Measurements from ENCODE around the gene SCD. TPM values are rescaled to one million over a fixed set of nuclear protein-coding genes. Genes with fewer than 3 reads are reported as not detected.

SCD gene
- total and polyA plus RNA-seq, 12 donors: 44.2 to 979 (median 221) TPM

GRCh38 chr10:100392686-100393003 lies 45.6 kb downstream of the SCD start:
- Histone ChIP-seq H3K4me3 (no peak overlapping the region), H3K27ac (no peak overlapping the region), H3K27me3 (no peaks in the 10 kb centered on the region), H3K9me3 (replicated peaks in 1 of 3) (no peaks in the 10 kb centered on the region), H3K36me3 (replicated peaks in 1 of 2) (no peaks in the 10 kb centered on the region), H3K4me1 (replicated peaks in 1 of 2) (peaks cover 8 to 11% of the 10 kb centered on the region in 2 donors)
- intact Hi-C loops (cut with DNase I): no loop called here
- DNase-seq: no peak
- no peak for TF ChIP-seq POLR2A (IDR thresholded peaks at IDR 0.05)
- TF ChIP-seq CTCF (IDR thresholded peaks at IDR 0.05): no peak
- 90 to 100% (median 94%) methylated on average over 1 of the region's 1 CpG for WGBS, 4 donors

GRCh38 chr10:100395626-100396025 lies 48.6 kb downstream of the SCD start:
- WGBS, 4 donors: 67 to 97% (median 95%) methylated on average over 2 of the region's 2 CpGs
- Histone ChIP-seq H3K36me3 (replicated peaks in 1 of 2) (no peaks in the 10 kb centered on the region), H3K4me1 (replicated peaks in 1 of 2) (peaks cover 7 to 8% of the 10 kb centered on the region in 2 donors), H3K27ac (no peak overlapping the region), H3K4me3 (no peak overlapping the region), H3K9me3 (replicated peaks in 1 of 3) (no peaks in the 10 kb centered on the region), H3K27me3 (no peaks in the 10 kb centered on the region)
- no peak for TF ChIP-seq CTCF (IDR thresholded peaks at IDR 0.05)
- no peak for TF ChIP-seq POLR2A (IDR thresholded peaks at IDR 0.05)
- no peak for DNase-seq
- intact Hi-C loops (cut with DNase I): no loop called here

GRCh38 chr10:100396605-100397004 lies 49.6 kb downstream of the SCD start:
- intact Hi-C loops (cut with DNase I): no loop called here
- no peak for DNase-seq

GRCh38 chr10:100401631-100402328 lies 54.7 kb downstream of the SCD start:
- intact Hi-C loops (cut with DNase I): no loop called here
- H3K36me3 ChIP-seq (replicated peaks in 1 of 2): no peaks in the 10 kb centered on the region
- H3K4me3 ChIP-seq: no peak overlapping the region
- H3K27me3 ChIP-seq: no peaks in the 10 kb centered on the region
- TF ChIP-seq CTCF (IDR thresholded peaks at IDR 0.05) (no peak), POLR2A (IDR thresholded peaks at IDR 0.05) (no peak)
- no peak overlapping the region for H3K27ac ChIP-seq
- DNase-seq: no peak
- no peaks in the 10 kb centered on the region for H3K4me1 ChIP-seq (replicated peaks in 1 of 2)
- H3K9me3 ChIP-seq (replicated peaks in 1 of 3): no peaks in the 10 kb centered on the region
- 77 to 88% (median 82%) methylated on average over 4 of the region's 4 CpGs for WGBS, 4 donors

More at GRCh38 chr10:100396605-100397004, 49.6 kb downstream of the SCD start:
- Histone ChIP-seq H3K4me1 (replicated peaks in 1 of 2) (no peaks in the 10 kb centered on the region), H3K27me3 (no peaks in the 10 kb centered on the region), H3K9me3 (replicated peaks in 1 of 3) (no peaks in the 10 kb centered on the region), H3K36me3 (replicated peaks in 1 of 2) (no peaks in the 10 kb centered on the region), H3K27ac (no peak overlapping the region), H3K4me3 (no peak overlapping the region)
- no peak for TF ChIP-seq CTCF (IDR thresholded peaks at IDR 0.05)
- no peak for TF ChIP-seq POLR2A (IDR thresholded peaks at IDR 0.05)
- WGBS, 4 donors: 91 to 96% (median 91%) methylated on average over 4 of the region's 4 CpGs

All from adrenal gland (tissue), 12 donors.